HepG2 (cell line): Measurements from ENCODE around the gene NDEL1. TPM values are rescaled to one million over a fixed set of nuclear protein-coding genes. Genes with fewer than 3 reads are reported as not detected.

Source experiments
- ARID4A ChIP-seq: sonication (generic); formaldehyde crosslinking; IDR thresholded peaks from 2 replicates; pipeline ENCODE4 v1.5.0; 2020; ENCODE audit warnings: mild to moderate bottlenecking, missing genetic modification reagents, borderline replicate concordance
- GABPA ChIP-seq, 2 experiments: IDR thresholded peaks; 2 replicates each; pipeline ENCODE4 v1.6.1; 2011 to 2016; ENCODE audit warnings: low read depth in 2 of 2, low read length in 1 of 2, missing biosample characterization in 1 of 2, missing genetic modification characterization in 1 of 2
- HNRNPL ChIP-seq: fragments of 200-400 bp; formaldehyde crosslinking; IDR thresholded peaks from 2 replicates; pipeline ENCODE4 v1.6.1; 2017; ENCODE audit warnings: mild to moderate bottlenecking, low read depth, low read length
- MAF1 ChIP-seq: sonication (generic); formaldehyde crosslinking; IDR thresholded peaks from 2 replicates; pipeline ENCODE4 v1.5.0; 2020; ENCODE audit warnings: missing genetic modification reagents, borderline replicate concordance
- MIER3 ChIP-seq: IDR thresholded peaks from 2 replicates; pipeline ENCODE4 v1.6.1; 2016; ENCODE audit warnings: missing compliant biosample characterization, borderline replicate concordance
- NR1H2 ChIP-seq: sonication (generic); formaldehyde crosslinking; IDR thresholded peaks from 2 replicates; pipeline ENCODE4 v1.8.1; 2022; ENCODE audit warnings: low read depth, missing genetic modification reagents, borderline replicate concordance
- RBAK ChIP-seq: sonication (generic); formaldehyde crosslinking; IDR thresholded peaks from 2 replicates; pipeline ENCODE4 v1.5.1; 2020; ENCODE audit warnings: mild to moderate bottlenecking, missing genetic modification reagents
- TBX2 ChIP-seq: sonication (generic); formaldehyde crosslinking; IDR thresholded peaks from 2 replicates; pipeline ENCODE4 v1.5.0; 2020; ENCODE audit warnings: missing genetic modification reagents, mild to moderate bottlenecking, borderline replicate concordance
- ZBTB43 ChIP-seq: sonication (generic); formaldehyde crosslinking; conservative IDR thresholded peaks from 2 replicates; pipeline ENCODE4 v1.4.0; 2020; ENCODE audit warnings: missing genetic modification reagents
- ZMAT3 ChIP-seq: sonication (generic); formaldehyde crosslinking; conservative IDR thresholded peaks from 2 replicates; pipeline ENCODE4 v1.7.0; 2021; ENCODE audit warnings: missing genetic modification reagents
- ZNF138 ChIP-seq: sonication (generic); formaldehyde crosslinking; IDR thresholded peaks from 2 replicates; pipeline ENCODE4 v1.5.0; 2020; ENCODE audit warnings: mild to moderate bottlenecking, low read depth, missing genetic modification reagents
- ZNF17 ChIP-seq: sonication (generic); formaldehyde crosslinking; IDR thresholded peaks from 2 replicates; pipeline ENCODE4 v1.5.0; 2020; ENCODE audit warnings: mild to moderate bottlenecking, missing genetic modification reagents
- ZNF20 ChIP-seq: sonication (generic); formaldehyde crosslinking; IDR thresholded peaks from 2 replicates; pipeline ENCODE4 v1.4.0; 2020; ENCODE audit warnings: mild to moderate bottlenecking, moderate library complexity, missing genetic modification reagents
- ZNF24 ChIP-seq: fragments of 450-650 bp; IDR thresholded peaks from 2 replicates; pipeline ENCODE4 v1.6.1; 2017; ENCODE audit warnings: antibody characterized with exemption, mild to moderate bottlenecking
- ZNF841 ChIP-seq: sonication (generic); formaldehyde crosslinking; IDR thresholded peaks from 2 replicates; pipeline ENCODE4 v1.8.1; 2023; ENCODE audit warnings: missing genetic modification reagents, borderline replicate concordance
- polyA plus RNA-seq, 8 experiments: library from polyadenylated mRNA; depleted of rRNA in 3 of 8; stranded (reverse) in 7 of 8; unstranded in 1 of 8; fragments of >200 nt; fragmentation: Illumina TruSeq in 4 of 8; extraction: Trizol in 4 of 8; gene quantifications; 2 replicates each; pipeline versions ENCODE4 v1.2.1 to v1.2.3, GENCODE V29; 2011 to 2016; ENCODE audit warnings: low read depth in 4 of 8, missing spikeins in 1 of 8, mixed read lengths in 1 of 8; ENCODE audit not compliant: insufficient read depth in 1 of 8
- total RNA-seq, 5 experiments: library from RNA; depleted of rRNA; stranded (reverse); fragments of >200 nt; fragmentation: Illumina TruSeq; extraction: Trizol; gene quantifications; 2 replicates each; pipeline ENCODE4 v1.2.3, GENCODE V29; 2016; ENCODE audit warnings: low read depth in 1 of 5
- TF ChIP-seq, protein P1 (sequence below): sonication (generic); formaldehyde crosslinking; IDR thresholded peaks from 2 replicates; pipeline ENCODE4 v1.5.0; 2020; ENCODE audit warnings: mild to moderate bottlenecking, missing genetic modification reagents
- TF ChIP-seq, protein P2 (sequence below): sonication (generic); formaldehyde crosslinking; IDR thresholded peaks from 2 replicates; pipeline ENCODE4 v1.4.0; 2020; ENCODE audit warnings: missing genetic modification reagents

The NDEL1 gene
- total and polyA plus RNA-seq, 2 of the 13 experiments (the other 11 are each of a cell fraction or from before 2014, with no cell fraction given) = 59.8 to 153 TPM

DNA sequence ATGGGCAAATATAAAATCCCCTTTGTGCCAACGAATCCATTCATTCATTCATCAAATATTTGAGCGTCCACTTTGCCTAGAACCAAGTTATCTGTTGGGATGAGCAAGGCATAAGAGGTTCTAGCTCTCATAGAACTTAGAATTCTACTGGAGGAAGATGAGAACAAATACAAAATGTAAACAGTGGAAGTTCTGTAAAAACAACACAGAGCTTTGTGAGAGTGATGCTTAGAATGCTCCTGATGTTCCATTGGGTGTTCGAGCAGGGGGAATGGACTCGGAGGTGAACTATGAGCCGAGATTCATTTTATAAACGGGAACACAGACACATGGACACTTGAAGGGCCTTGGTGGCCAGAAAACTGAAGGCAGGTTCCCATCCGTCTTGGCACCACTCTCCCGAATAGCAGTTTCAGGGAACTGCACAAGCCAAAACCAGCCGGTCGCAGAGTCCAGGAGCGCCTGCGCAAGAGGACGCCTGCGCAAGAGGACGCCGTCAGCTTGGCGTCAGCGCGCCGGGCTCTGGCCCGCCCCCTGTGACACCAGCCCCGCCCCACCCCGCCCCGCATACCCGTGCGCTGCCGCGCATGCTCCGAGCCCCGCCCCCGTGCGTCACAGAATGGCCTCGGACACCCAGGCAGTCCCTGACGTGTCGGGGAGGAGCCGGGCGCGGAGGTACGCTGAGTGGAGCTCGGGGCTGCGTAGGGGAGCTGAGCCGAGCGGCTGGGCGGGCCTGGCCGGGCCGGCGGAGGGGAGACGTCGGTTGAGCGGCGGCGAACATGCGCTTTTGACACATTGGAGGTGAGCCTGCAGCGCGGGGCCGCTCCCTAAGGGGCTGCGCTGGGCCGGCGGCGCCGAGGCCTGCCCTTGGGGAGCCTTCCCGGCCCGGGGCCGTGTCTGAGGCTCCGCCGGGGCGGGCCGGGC, at the start of gene NDEL1 (continued):
- TF ChIP-seq, protein P1, sequence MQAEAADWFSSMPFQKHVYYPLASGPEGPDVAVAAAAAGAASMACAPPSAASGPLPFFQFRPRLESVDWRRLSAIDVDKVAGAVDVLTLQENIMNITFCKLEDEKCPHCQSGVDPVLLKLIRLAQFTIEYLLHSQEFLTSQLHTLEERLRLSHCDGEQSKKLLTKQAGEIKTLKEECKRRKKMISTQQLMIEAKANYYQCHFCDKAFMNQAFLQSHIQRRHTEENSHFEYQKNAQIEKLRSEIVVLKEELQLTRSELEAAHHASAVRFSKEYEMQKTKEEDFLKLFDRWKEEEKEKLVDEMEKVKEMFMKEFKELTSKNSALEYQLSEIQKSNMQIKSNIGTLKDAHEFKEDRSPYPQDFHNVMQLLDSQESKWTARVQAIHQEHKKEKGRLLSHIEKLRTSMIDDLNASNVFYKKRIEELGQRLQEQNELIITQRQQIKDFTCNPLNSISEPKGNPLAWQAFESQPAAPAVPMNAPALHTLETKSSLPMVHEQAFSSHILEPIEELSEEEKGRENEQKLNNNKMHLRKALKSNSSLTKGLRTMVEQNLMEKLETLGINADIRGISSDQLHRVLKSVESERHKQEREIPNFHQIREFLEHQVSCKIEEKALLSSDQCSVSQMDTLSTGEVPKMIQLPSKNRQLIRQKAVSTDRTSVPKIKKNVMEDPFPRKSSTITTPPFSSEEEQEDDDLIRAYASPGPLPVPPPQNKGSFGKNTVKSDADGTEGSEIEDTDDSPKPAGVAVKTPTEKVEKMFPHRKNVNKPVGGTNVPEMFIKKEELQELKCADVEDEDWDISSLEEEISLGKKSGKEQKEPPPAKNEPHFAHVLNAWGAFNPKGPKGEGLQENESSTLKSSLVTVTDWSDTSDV = no peak; the same call in 1 of the 2 replicates
- TF ChIP-seq MIER3 (CRISPR knock-in tag) (no peak; the same call in 1 of the 2 replicates), ZBTB43 (CRISPR knock-in tag) (peak; percentile 78), RBAK (CRISPR knock-in tag) (no peak), MAF1 (CRISPR knock-in tag) (0 out of 2 replicates have a peak, but pooled peaks have one; percentile 50), ZNF17 (CRISPR knock-in tag) (no peak), TBX2 (CRISPR knock-in tag) (no peak), ZNF841 (CRISPR knock-in tag) (no peak), GABPA (IDR thresholded peaks at IDR 0.05; ENCODE audit: low read depth, low read length) (no peak), GABPA (CRISPR knock-in tag; IDR thresholded peaks at IDR 0.05; ENCODE audit: low read depth) (no peak), ZNF20 (no peak), HNRNPL (no peak), ZMAT3 (CRISPR knock-in tag) (0 out of 2 replicates have a peak, but pooled peaks have one; percentile 25), ARID4A (CRISPR knock-in tag) (peak; percentile 87), ZNF138 (no peak), NR1H2 (CRISPR knock-in tag) (no peak), ZNF24 (no peak)
- TF ChIP-seq, protein P2, sequence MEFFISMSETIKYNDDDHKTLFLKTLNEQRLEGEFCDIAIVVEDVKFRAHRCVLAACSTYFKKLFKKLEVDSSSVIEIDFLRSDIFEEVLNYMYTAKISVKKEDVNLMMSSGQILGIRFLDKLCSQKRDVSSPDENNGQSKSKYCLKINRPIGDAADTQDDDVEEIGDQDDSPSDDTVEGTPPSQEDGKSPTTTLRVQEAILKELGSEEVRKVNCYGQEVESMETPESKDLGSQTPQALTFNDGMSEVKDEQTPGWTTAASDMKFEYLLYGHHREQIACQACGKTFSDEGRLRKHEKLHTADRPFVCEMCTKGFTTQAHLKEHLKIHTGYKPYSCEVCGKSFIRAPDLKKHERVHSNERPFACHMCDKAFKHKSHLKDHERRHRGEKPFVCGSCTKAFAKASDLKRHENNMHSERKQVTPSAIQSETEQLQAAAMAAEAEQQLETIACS (CRISPR knock-in tag) = 0 out of 2 replicates have a peak, but pooled peaks have one; percentile 20
